Testis (tissue), 2 donors: Measurements from ENCODE around the gene IL12RB2.

Source experiments
- CTCF ChIP-seq, 3 experiments: fragments of 450-650 bp in 2 of 3; fragments of 200-600 bp in 1 of 3; sonication (generic) in 1 of 3; IDR thresholded peaks; one replicate each; pipeline ENCODE4 v1.5.1; 2016 to 2019; ENCODE audit warnings: antibody characterized with exemption in 3 of 3, mild to moderate bottlenecking in 2 of 3, moderate library complexity in 1 of 3
- POLR2A ChIP-seq: fragments of 450-650 bp; IDR thresholded peaks from one replicate; pipeline ENCODE4 v1.6.1; 2017; ENCODE audit warnings: antibody characterized with exemption, mild to moderate bottlenecking, moderate library complexity

DNA sequence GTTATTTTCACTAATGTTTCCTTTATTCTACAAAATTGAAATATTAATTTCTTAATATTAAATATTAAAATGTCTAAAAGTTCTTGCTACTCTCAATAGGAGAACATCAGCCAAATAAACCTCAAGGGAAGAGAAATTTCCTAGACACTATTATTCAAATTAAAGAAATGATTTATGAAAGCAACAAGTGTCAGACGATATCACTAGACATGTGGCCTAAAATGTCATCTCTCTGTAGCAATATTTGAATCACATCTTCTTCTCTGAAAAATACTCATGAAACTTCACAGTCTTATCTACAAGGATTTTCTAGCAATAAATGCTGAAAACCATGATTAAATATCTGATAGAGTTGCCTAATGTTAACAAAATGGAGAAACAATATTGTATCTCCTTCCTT lies 125.1 kb downstream of the IL12RB2 start:
- TF ChIP-seq POLR2A, result no peak
- no peak for TF ChIP-seq CTCF (IDR thresholded peaks at IDR 0.05)
